ENCODE data around the gene RABL2B. TPM values are rescaled to one million over a fixed set of nuclear protein-coding genes. Genes with fewer than 3 reads are reported as not detected.

The RABL2B gene
- total RNA-seq, 1 experiment from 2014 or later = 24.0 TPM

DNA sequence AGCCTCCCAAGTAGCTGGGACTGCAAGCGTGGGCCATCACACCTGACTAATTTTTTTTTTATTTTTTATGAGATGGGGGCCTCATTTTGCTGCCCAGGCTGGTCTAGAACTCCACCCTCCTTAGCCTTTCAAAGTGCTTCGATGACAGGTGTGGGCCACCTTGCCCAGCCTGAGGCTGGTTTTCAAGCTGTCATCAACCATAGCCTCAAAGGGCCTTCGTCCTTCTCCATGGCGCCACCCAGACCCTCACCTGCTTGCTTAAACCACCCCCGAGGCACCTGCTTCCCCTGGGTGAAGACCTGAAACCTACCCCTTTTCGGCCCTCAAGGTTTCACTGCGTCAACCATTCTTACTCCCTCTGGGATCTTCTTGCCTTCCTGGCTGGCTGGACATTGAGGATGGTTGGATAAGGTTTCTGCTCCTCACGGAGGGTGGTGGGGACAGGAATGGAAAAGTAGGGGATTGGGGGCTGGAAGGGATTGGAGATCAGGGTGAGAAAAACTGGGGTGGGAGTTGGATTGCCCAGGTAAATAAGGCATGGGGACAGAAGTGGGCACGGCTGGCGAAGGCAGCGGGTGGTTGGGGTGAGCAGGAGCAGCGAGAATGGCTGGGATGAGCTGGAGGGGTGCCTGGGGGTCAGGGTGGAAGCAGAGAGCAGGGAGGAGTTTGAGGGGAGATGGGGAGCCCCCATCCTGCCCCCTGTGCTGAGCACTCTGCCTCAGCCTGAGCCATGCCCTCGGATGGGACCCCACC lies 48.3 kb downstream of the RABL2B start:
- no peak overlapping the region for H3K4me3 Mint-ChIP-seq
- no peaks in the 10 kb centered on the region for H3K36me3 Mint-ChIP-seq
- ChIA-PET CTCF (no interaction called here), POLR2A (no interaction called here)
- DNase-seq (ENCODE audit: low spot score) = no peak
- H3K27me3 Mint-ChIP-seq (ENCODE audit: low read depth) = peaks cover 82% of the 10 kb centered on the region
- no peaks in the 10 kb centered on the region for H3K9me3 Mint-ChIP-seq
- TF ChIP-seq, protein P1, sequence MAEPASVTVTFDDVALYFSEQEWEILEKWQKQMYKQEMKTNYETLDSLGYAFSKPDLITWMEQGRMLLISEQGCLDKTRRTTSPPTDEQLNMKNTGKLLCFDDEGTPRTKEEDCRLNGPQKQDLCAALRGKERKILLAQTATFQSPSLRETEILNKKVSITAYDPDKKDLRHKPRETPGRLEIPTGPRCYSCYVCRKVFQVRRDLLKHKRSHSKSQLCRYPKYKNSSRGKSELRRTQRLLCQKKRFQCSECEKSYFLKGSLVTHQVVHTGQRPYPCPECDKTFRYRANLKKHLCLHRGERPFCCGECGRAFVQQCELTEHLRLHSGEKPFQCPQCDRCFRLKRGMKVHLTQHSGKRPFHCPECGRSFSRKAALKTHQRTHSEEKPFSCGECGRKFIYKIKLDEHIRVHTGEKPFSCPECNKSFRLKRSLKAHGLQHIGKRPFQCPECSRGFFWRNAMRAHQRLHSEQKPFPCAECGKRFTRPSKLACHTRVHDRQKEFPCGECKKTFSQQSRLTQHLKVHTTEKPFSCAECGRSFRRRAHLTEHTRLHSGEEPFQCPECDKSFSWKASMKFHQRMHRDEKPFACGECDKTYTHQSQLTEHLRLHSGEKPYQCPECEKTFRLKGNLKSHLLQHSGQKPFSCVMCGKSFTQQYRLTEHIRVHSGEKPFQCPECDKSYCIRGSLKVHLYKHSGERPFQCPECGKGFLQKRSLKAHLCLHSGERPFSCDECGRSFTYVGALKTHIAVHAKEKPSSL (CRISPR knock-in tag; conservative IDR thresholded peaks at IDR 0.05) = no peak
- no peak for TF ChIP-seq HMGA2 (CRISPR knock-in tag; IDR thresholded peaks at IDR 0.05)
- no peak for TF ChIP-seq NFYB (CRISPR knock-in tag; conservative IDR thresholded peaks at IDR 0.05; ENCODE audit: low read depth)
- TF ChIP-seq, protein P2, sequence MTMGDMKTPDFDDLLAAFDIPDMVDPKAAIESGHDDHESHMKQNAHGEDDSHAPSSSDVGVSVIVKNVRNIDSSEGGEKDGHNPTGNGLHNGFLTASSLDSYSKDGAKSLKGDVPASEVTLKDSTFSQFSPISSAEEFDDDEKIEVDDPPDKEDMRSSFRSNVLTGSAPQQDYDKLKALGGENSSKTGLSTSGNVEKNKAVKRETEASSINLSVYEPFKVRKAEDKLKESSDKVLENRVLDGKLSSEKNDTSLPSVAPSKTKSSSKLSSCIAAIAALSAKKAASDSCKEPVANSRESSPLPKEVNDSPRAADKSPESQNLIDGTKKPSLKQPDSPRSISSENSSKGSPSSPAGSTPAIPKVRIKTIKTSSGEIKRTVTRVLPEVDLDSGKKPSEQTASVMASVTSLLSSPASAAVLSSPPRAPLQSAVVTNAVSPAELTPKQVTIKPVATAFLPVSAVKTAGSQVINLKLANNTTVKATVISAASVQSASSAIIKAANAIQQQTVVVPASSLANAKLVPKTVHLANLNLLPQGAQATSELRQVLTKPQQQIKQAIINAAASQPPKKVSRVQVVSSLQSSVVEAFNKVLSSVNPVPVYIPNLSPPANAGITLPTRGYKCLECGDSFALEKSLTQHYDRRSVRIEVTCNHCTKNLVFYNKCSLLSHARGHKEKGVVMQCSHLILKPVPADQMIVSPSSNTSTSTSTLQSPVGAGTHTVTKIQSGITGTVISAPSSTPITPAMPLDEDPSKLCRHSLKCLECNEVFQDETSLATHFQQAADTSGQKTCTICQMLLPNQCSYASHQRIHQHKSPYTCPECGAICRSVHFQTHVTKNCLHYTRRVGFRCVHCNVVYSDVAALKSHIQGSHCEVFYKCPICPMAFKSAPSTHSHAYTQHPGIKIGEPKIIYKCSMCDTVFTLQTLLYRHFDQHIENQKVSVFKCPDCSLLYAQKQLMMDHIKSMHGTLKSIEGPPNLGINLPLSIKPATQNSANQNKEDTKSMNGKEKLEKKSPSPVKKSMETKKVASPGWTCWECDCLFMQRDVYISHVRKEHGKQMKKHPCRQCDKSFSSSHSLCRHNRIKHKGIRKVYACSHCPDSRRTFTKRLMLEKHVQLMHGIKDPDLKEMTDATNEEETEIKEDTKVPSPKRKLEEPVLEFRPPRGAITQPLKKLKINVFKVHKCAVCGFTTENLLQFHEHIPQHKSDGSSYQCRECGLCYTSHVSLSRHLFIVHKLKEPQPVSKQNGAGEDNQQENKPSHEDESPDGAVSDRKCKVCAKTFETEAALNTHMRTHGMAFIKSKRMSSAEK (CRISPR knock-in tag; IDR thresholded peaks at IDR 0.05; ENCODE audit: borderline replicate concordance) = no peak
- TF ChIP-seq RELA (CRISPR knock-in tag; IDR thresholded peaks at IDR 0.05; ENCODE audit: borderline replicate concordance) = no peak
- TF ChIP-seq TEAD4 (CRISPR knock-in tag; IDR thresholded peaks at IDR 0.05) = no peak
- TF ChIP-seq TCF7 (CRISPR knock-in tag; IDR thresholded peaks at IDR 0.05; ENCODE audit: low read depth) = no peak
- TF ChIP-seq NR3C1 (CRISPR knock-in tag; conservative IDR thresholded peaks at IDR 0.05; ENCODE audit: low read depth) = no peak
- no peak for TF ChIP-seq ESRRA (CRISPR knock-in tag; IDR thresholded peaks at IDR 0.05; ENCODE audit: borderline replicate concordance)
- TF ChIP-seq, protein P3, sequence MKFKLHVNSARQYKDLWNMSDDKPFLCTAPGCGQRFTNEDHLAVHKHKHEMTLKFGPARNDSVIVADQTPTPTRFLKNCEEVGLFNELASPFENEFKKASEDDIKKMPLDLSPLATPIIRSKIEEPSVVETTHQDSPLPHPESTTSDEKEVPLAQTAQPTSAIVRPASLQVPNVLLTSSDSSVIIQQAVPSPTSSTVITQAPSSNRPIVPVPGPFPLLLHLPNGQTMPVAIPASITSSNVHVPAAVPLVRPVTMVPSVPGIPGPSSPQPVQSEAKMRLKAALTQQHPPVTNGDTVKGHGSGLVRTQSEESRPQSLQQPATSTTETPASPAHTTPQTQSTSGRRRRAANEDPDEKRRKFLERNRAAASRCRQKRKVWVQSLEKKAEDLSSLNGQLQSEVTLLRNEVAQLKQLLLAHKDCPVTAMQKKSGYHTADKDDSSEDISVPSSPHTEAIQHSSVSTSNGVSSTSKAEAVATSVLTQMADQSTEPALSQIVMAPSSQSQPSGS (CRISPR knock-in tag; IDR thresholded peaks at IDR 0.05; ENCODE audit: borderline replicate concordance, low read depth) = no peak
- no peak for TF ChIP-seq ZBTB21 (CRISPR knock-in tag; IDR thresholded peaks at IDR 0.05; ENCODE audit: borderline replicate concordance)
- TF ChIP-seq NFATC4 (CRISPR knock-in tag; IDR thresholded peaks at IDR 0.05) = no peak
- TF ChIP-seq, protein P4, sequence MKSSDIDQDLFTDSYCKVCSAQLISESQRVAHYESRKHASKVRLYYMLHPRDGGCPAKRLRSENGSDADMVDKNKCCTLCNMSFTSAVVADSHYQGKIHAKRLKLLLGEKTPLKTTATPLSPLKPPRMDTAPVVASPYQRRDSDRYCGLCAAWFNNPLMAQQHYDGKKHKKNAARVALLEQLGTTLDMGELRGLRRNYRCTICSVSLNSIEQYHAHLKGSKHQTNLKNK (CRISPR knock-in tag; IDR thresholded peaks at IDR 0.05) = no peak
- no peak for TF ChIP-seq ZNF219 (CRISPR knock-in tag; IDR thresholded peaks at IDR 0.05; ENCODE audit: borderline replicate concordance)
- no peak for TF ChIP-seq SMAD3 (CRISPR knock-in tag; IDR thresholded peaks at IDR 0.05; ENCODE audit: borderline replicate concordance)
- H3K27ac Mint-ChIP-seq = no peak overlapping the region
- H3K4me1 Mint-ChIP-seq = peaks cover 3% of the 10 kb centered on the region; the same call in 1 of the 2 replicates
- no peak for ATAC-seq

DNA sequence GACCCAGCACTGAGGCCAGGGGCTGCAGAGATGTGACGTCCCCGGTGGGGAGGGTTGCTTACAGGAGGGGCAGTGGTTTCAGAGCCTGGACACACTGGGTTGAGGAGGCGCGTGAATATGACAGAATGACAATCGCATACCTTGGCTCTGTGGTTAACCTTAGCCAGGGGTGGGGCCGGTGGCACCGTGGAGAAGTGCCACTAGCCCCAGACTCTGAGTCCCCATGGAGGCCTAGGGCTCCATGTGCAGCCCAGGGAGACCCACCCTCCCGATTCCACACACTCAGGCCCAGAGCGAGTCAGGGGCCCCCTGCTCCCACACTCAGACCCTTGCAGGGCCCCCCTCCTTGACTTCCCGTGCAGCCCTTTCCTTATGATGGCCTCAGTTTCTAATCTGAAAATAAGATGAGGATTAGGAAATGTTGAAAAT lies 49.1 kb downstream of the RABL2B start:
- no peak for ATAC-seq
- peaks cover 82% of the 10 kb centered on the region for H3K27me3 Mint-ChIP-seq (ENCODE audit: low read depth)
- H3K9me3 Mint-ChIP-seq = no peaks in the 10 kb centered on the region
- ChIA-PET CTCF (interaction anchor here (6.0 kb wide), 1 partner anchor 41 kb away, joined by 35 read pairs; no protein-coding TSS in a partner anchor), POLR2A (no interaction called here)
- DNase-seq (ENCODE audit: low spot score) = peak; percentile 5
- no peak overlapping the region for H3K27ac Mint-ChIP-seq
- H3K36me3 Mint-ChIP-seq = no peaks in the 10 kb centered on the region
- H3K4me3 Mint-ChIP-seq = no peak overlapping the region
- peaks cover 3% of the 10 kb centered on the region; the same call in 1 of the 2 replicates for H3K4me1 Mint-ChIP-seq
- TF ChIP-seq, protein P5, sequence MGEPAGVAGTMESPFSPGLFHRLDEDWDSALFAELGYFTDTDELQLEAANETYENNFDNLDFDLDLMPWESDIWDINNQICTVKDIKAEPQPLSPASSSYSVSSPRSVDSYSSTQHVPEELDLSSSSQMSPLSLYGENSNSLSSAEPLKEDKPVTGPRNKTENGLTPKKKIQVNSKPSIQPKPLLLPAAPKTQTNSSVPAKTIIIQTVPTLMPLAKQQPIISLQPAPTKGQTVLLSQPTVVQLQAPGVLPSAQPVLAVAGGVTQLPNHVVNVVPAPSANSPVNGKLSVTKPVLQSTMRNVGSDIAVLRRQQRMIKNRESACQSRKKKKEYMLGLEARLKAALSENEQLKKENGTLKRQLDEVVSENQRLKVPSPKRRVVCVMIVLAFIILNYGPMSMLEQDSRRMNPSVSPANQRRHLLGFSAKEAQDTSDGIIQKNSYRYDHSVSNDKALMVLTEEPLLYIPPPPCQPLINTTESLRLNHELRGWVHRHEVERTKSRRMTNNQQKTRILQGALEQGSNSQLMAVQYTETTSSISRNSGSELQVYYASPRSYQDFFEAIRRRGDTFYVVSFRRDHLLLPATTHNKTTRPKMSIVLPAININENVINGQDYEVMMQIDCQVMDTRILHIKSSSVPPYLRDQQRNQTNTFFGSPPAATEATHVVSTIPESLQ (CRISPR knock-in tag; IDR thresholded peaks at IDR 0.05) = no peak
- TF ChIP-seq, protein P6, sequence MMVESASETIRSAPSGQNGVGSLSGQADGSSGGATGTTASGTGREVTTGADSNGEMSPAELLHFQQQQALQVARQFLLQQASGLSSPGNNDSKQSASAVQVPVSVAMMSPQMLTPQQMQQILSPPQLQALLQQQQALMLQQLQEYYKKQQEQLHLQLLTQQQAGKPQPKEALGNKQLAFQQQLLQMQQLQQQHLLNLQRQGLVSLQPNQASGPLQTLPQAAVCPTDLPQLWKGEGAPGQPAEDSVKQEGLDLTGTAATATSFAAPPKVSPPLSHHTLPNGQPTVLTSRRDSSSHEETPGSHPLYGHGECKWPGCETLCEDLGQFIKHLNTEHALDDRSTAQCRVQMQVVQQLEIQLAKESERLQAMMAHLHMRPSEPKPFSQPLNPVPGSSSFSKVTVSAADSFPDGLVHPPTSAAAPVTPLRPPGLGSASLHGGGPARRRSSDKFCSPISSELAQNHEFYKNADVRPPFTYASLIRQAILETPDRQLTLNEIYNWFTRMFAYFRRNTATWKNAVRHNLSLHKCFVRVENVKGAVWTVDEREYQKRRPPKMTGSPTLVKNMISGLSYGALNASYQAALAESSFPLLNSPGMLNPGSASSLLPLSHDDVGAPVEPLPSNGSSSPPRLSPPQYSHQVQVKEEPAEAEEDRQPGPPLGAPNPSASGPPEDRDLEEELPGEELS (CRISPR knock-in tag; IDR thresholded peaks at IDR 0.05) = no peak
